Heart left ventricle (tissue), 13 donors: Measurements from ENCODE around the gene EHD1.

Source experiments
- POLR2A ChIP-seq, 2 donors: fragments of 450-650 bp; IDR thresholded peaks; one replicate each; pipeline ENCODE4 v1.6.1; 2017; ENCODE audit warnings: antibody characterized with exemption in 2 of 2, mild to moderate bottlenecking in 2 of 2, moderate library complexity in 2 of 2
- TF ChIP-seq, protein P1 (sequence below), 12 donors: fragments of 200-600 bp; sonication (generic) in 4 of 12; IDR thresholded peaks; one replicate each; pipeline versions ENCODE4 v1.5.0 to v1.8.0; 2018 to 2022; ENCODE audit warnings: antibody characterized with exemption in 12 of 12, mild to moderate bottlenecking in 5 of 12
- donor health status: ischemic (EF 13 %, LVEDD 7.1; RV severe dilation, severe dysfunction).
- donor health status: DM: no; HTN: yes; CAD: no.
- donor health status: DM: no; HTN: no; CAD: no.
- donor health status: ischemic (EF 25% LVEDD 6.9; RV normal size, moderate dysfunction).
- donor health status: ischemic (EF 25% LVEDD 5.7; RV mildly dilated, moderate dysfunction).
- donor health status: ischemic (EF 35%, LVEDD 5.7; RV mildly dilated, moderate dysfunction).
- donor health status: nonischemic (EF 11% LVEDD 7.7; RV severe dilation, severe dysfunction).
- donor health status: DM: yes; HTN: yes; CAD: no.
- donor health status: PGD.
- donor health status: ischemic (EF 29% LVEDD 5.4; RV normal size, mild dysfunction).
- donor health status: nonischemic (EF 23%, LVEDD 6.1; RV moderate dilation, normal function).

DNA sequence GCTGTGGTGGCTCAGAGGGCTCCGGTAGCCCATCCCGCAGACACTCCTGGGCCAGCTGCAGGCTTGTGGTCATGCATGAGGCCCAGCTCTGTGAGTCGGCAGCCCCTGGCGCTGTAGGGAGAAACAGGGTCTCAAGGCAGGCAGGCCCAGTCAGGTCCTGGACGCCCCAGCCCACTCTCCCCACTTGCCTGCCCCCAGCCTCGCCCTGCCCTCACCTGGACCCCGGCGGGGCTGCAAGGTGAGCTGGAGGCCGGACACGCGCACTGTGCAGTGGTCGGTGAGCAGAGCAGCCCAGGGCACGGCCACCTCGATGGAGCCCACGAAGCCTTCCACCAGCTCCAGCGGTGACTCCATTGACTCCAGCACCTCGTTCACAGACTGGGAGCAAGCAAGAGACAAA lies 35.7 kb upstream of the EHD1 start:
- TF ChIP-seq, protein P1, sequence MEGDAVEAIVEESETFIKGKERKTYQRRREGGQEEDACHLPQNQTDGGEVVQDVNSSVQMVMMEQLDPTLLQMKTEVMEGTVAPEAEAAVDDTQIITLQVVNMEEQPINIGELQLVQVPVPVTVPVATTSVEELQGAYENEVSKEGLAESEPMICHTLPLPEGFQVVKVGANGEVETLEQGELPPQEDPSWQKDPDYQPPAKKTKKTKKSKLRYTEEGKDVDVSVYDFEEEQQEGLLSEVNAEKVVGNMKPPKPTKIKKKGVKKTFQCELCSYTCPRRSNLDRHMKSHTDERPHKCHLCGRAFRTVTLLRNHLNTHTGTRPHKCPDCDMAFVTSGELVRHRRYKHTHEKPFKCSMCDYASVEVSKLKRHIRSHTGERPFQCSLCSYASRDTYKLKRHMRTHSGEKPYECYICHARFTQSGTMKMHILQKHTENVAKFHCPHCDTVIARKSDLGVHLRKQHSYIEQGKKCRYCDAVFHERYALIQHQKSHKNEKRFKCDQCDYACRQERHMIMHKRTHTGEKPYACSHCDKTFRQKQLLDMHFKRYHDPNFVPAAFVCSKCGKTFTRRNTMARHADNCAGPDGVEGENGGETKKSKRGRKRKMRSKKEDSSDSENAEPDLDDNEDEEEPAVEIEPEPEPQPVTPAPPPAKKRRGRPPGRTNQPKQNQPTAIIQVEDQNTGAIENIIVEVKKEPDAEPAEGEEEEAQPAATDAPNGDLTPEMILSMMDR (IDR thresholded peaks at IDR 0.05) = no peak
- TF ChIP-seq POLR2A (IDR thresholded peaks at IDR 0.05) = no peak
